Heart left ventricle (tissue), 16 donors: ENCODE measurements around the gene RASSF5. TPM values are rescaled to one million over a fixed set of nuclear protein-coding genes. Genes with fewer than 3 reads are reported as not detected.

ENCODE experiments used
- ATAC-seq, 4 donors: fragments of 200-7000 bp; cut with Tn5 transposase; one replicate each; pipeline ENCODE4 v1.9.1; 2020 to 2022; ENCODE audit warnings: moderate library complexity in 4 of 4, mild to moderate bottlenecking in 3 of 4, moderate number of reproducible peaks in 1 of 4
- DNase-seq, 5 donors: peaks; one replicate each; pipeline ENCODE4 v3.0.0-alpha.2; 2020
- H3K27ac ChIP-seq, 12 donors: fragments of 200-600 bp; sonication (generic) in 4 of 12; one replicate each; pipeline versions ENCODE4 v1.5.0 to v1.8.0; 2016 to 2022; ENCODE audit warnings: mild to moderate bottlenecking in 2 of 12
- H3K27me3 ChIP-seq, 9 donors: fragments of 200-600 bp; sonication (generic) in 2 of 9; one replicate each; pipeline versions ENCODE4 v1.5.1 to v1.8.0; 2016 to 2022; ENCODE audit warnings: mild to moderate bottlenecking in 3 of 9
- H3K36me3 ChIP-seq, 9 donors: fragments of 200-600 bp; sonication (generic) in 2 of 9; one replicate each; pipeline versions ENCODE4 v1.5.0 to v1.8.0; 2018 to 2022; ENCODE audit warnings: mild to moderate bottlenecking in 2 of 9
- H3K4me1 ChIP-seq, 12 donors: fragments of 200-600 bp; sonication (generic) in 4 of 12; one replicate each; pipeline versions ENCODE4 v1.5.0 to v1.8.0; 2016 to 2022; ENCODE audit warnings: mild to moderate bottlenecking in 3 of 12
- H3K4me3 ChIP-seq, 12 donors: fragments of 200-600 bp; sonication (generic) in 4 of 12; one replicate each; pipeline versions ENCODE4 v1.5.0 to v1.8.0; 2017 to 2022; ENCODE audit warnings: mild to moderate bottlenecking in 9 of 12, moderate library complexity in 4 of 12
- H3K9me3 ChIP-seq, 12 donors: fragments of 200-600 bp; sonication (generic) in 4 of 12; one replicate each; pipeline versions ENCODE4 v1.5.0 to v1.8.0; 2016 to 2022; ENCODE audit warnings: mild to moderate bottlenecking in 1 of 12
- POLR2A ChIP-seq, 2 donors: fragments of 450-650 bp; IDR thresholded peaks; one replicate each; pipeline ENCODE4 v1.6.1; 2017; ENCODE audit warnings: antibody characterized with exemption in 2 of 2, mild to moderate bottlenecking in 2 of 2, moderate library complexity in 2 of 2
- WGBS, 4 donors: extraction: QIAGEN DNeasy Blood & Tissue Kit in 2 of 4; methylation state at CpG; one replicate each; pipeline versions ENCODE4 v1.1.5 to v1.1.7; 2013 to 2018; 5-methylcytosine and 5-hydroxymethylcytosine counted together
- intact Hi-C, 10 donors: fragments of 100-400 bp; cut with DNase I; formaldehyde crosslinking; loops; one replicate each; pipeline versions ENCODE4 v1.11.1 to v1.14.2; 2022
- polyA plus RNA-seq, 2 donors: library from polyadenylated mRNA; stranded (reverse); fragments of 200-250 nt; gene quantifications; one replicate each; pipeline ENCODE4 v1.2.3, GENCODE V29; 2013
- total RNA-seq, 9 donors: library from RNA; depleted of rRNA in 2 of 9; stranded (reverse); fragments of >200 nt in 2 of 9; fragmentation: NEBNext Ultra II Directional in 3 of 9; extraction: Animal tissue kit (Norgen Biotek cat#: 25700) in 3 of 9; gene quantifications; one replicate each; pipeline versions ENCODE4 v1.1.0 to v1.2.4, GENCODE V29; 2016 to 2023
- TF ChIP-seq, protein P1 (sequence below), 12 donors: fragments of 200-600 bp; sonication (generic) in 4 of 12; IDR thresholded peaks; one replicate each; pipeline versions ENCODE4 v1.5.0 to v1.8.0; 2018 to 2022; ENCODE audit warnings: antibody characterized with exemption in 12 of 12, mild to moderate bottlenecking in 5 of 12
- donor health status: ischemic (EF 13 %, LVEDD 7.1; RV severe dilation, severe dysfunction).
- donor health status: healthy with polysubstance abuse.
- donor health status: DM: no; HTN: yes; CAD: no.
- donor health status: DM: no; HTN: no; CAD: no.
- donor health status: ischemic (EF 25% LVEDD 6.9; RV normal size, moderate dysfunction).
- donor health status: ischemic (EF 25% LVEDD 5.7; RV mildly dilated, moderate dysfunction).
- donor health status: healthy.
- donor health status: DM: yes; HTN: yes; CAD: no.
- donor health status: ischemic (EF 35%, LVEDD 5.7; RV mildly dilated, moderate dysfunction).
- donor health status: nonischemic (EF 11% LVEDD 7.7; RV severe dilation, severe dysfunction).
- donor health status: DM: yes; HTN: yes; CAD: no.
- donor health status: PGD.
- donor health status: ischemic (EF 29% LVEDD 5.4; RV normal size, mild dysfunction).
- donor health status: nonischemic (EF 23%, LVEDD 6.1; RV moderate dilation, normal function).

The RASSF5 gene
- total and polyA plus RNA-seq, 11 donors = 1.3 to 27.4 (median 5.6) TPM

DNA sequence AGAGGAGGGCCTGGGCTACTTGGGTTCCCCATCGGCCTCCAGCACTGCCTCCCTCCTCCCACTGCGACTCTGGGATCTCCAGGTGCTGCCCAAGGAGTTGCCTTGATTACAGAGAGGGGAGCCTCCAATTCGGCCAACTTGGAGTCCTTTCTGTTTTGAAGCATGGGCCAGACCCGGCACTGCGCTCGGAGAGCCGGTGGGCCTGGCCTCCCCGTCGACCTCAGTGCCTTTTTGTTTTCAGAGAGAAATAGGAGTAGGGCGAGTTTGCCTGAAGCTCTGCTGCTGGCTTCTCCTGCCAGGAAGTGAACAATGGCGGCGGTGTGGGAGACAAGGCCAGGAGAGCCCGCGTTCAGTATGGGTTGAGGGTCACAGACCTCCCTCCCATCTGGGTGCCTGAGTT lies 80.6 kb downstream of the RASSF5 start:
- Histone ChIP-seq H3K27me3 (no peaks in the 10 kb centered on the region), H3K9me3 (no peaks in the 10 kb centered on the region), H3K4me1 (peaks cover 0 to 37% (median 3%) of the 10 kb centered on the region in 12 donors), H3K4me3 (no peak overlapping the region), H3K27ac (peak overlapping the region in 2 of 12 donors; percentile 25 to 33), H3K36me3 (peaks cover 0 to 92% (median 78%) of the 10 kb centered on the region in 9 donors)
- intact Hi-C loops = no loop called here
- ATAC-seq (no peak), DNase-seq (no peak)
- TF ChIP-seq POLR2A (IDR thresholded peaks at IDR 0.05) = no peak
- TF ChIP-seq, protein P1, sequence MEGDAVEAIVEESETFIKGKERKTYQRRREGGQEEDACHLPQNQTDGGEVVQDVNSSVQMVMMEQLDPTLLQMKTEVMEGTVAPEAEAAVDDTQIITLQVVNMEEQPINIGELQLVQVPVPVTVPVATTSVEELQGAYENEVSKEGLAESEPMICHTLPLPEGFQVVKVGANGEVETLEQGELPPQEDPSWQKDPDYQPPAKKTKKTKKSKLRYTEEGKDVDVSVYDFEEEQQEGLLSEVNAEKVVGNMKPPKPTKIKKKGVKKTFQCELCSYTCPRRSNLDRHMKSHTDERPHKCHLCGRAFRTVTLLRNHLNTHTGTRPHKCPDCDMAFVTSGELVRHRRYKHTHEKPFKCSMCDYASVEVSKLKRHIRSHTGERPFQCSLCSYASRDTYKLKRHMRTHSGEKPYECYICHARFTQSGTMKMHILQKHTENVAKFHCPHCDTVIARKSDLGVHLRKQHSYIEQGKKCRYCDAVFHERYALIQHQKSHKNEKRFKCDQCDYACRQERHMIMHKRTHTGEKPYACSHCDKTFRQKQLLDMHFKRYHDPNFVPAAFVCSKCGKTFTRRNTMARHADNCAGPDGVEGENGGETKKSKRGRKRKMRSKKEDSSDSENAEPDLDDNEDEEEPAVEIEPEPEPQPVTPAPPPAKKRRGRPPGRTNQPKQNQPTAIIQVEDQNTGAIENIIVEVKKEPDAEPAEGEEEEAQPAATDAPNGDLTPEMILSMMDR (IDR thresholded peaks at IDR 0.05) = no peak
- WGBS, 4 donors = 86 to 88% (median 87%) methylated on average over 9 to 14 of the region's 14 CpGs

DNA sequence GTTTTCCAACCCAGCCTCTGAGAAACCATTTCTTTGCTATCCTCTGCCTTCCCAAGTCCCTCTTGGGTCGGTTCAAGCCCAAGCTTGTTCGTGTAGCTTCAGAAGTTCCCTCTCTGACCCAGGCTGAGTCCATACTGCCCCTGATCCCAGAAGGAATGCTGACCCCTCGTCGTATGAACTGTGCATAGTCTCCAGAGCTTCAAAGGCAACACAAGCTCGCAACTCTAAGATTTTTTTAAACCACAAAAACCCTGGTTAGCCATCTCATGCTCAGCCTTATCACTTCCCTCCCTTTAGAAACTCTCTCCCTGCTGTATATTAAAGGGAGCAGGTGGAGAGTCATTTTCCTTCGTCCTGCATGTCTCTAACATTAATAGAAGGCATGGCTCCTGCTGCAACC lies 81.2 kb downstream of the RASSF5 start:
- H3K27me3 ChIP-seq = no peaks in the 10 kb centered on the region
- WGBS, 4 donors = 74 to 85% (median 79%) methylated on average over 6 of the region's 6 CpGs
- DNase-seq (no peak), ATAC-seq (no peak)
- TF ChIP-seq, protein P1 (IDR thresholded peaks at IDR 0.05) = no peak
- TF ChIP-seq POLR2A (IDR thresholded peaks at IDR 0.05) = no peak
- peaks cover 0 to 96% (median 83%) of the 10 kb centered on the region in 9 donors for H3K36me3 ChIP-seq
- peak overlapping the region in 4 of 12 donors; percentile 25 to 65 (median 44) for H3K27ac ChIP-seq
- H3K4me1 ChIP-seq = peaks cover 0 to 31% (median under 1%) of the 10 kb centered on the region in 12 donors
- intact Hi-C loops = no loop called here
- H3K4me3 ChIP-seq = no peak overlapping the region
- H3K9me3 ChIP-seq = no peaks in the 10 kb centered on the region

DNA sequence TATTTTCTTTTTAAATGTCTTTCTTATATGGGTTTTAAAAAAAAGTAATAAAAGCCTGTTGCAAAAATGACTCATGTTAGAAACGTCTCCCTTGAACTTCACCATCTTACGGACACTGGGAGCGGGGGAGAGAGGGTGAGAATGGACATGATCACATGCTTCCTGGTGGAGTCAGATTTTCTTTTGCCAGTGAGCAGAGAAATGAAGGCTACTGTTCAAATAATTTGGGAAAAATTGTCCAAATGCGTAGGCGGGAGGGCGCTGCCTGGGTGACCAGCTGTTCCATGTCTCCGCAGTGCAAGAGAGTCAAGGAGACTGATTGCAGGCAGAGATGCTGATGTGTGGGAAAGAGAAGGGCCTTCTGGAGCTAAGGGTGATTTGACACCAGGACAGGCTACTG lies 81.9 kb downstream of the RASSF5 start:
- peak overlapping the region in 3 of 12 donors; percentile 43 to 65 (median 55) for H3K27ac ChIP-seq
- DNase-seq = peak in 4 of 5 donors; percentile 34 to 48 (median 38)

DNA sequence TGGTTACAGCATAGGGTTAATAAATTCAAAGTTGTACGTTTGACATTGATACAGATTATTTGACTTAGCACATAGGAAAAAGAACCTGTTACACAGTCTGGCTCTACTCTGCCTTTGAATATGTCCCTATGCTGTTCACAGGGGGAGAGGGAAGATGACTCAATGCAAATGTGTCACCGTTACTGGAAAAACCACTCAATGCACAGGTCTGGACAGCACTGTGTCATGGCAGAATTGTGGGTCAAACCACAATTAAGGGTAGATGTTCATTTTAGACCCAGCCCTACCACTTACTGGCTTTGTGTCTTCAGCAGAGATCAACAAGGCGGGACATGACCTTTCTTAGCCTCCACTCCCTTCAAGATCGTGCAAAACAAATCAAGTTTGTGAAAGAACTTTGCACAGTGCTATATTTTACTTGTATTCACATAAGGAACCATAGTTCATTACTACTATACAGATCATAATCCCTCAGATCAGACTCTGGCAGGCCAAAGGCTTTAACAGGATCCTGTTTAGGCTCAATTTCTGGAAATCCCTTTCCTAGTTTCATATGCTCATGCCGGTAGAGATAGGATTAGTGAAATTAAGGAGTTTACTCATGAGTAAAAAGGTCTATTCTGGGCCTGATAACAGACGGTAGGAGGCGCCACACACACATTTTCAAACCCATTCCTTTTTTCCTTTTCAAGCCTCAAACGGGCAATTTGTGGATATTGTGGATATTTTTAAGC lies 82.9 kb downstream of the RASSF5 start:
- ATAC-seq (no peak), DNase-seq (no peak)
- Histone ChIP-seq H3K27ac (peak overlapping the region in 1 of 12 donors; percentile 43), H3K36me3 (peaks cover 1 to 98% (median 90%) of the 10 kb centered on the region in 9 donors), H3K9me3 (no peaks in the 10 kb centered on the region), H3K4me1 (peaks cover 0 to 30% (median 0%) of the 10 kb centered on the region in 12 donors), H3K27me3 (no peaks in the 10 kb centered on the region), H3K4me3 (no peak overlapping the region)
- WGBS, 4 donors = 66 to 72% (median 68%) methylated on average over 8 of the region's 8 CpGs
- intact Hi-C loops = no loop called here
- TF ChIP-seq, protein P1 (IDR thresholded peaks at IDR 0.05) = peak in 5 of 12 donors; percentile 17 to 33 (median 28)
- no peak for TF ChIP-seq POLR2A (IDR thresholded peaks at IDR 0.05)

More for the DNA sequence above, 81.9 kb downstream of the RASSF5 start:
- peaks cover 0 to 30% (median 0%) of the 10 kb centered on the region in 12 donors for H3K4me1 ChIP-seq
- ATAC-seq = peak in 3 of 4 donors; percentile 67 to 81 (median 73)
- intact Hi-C loops = no loop called here
- TF ChIP-seq POLR2A (IDR thresholded peaks at IDR 0.05) = no peak
- TF ChIP-seq, protein P1 (IDR thresholded peaks at IDR 0.05) = no peak
- no peaks in the 10 kb centered on the region for H3K9me3 ChIP-seq
- no peak overlapping the region for H3K4me3 ChIP-seq
- WGBS, 4 donors = 68 to 74% (median 71%) methylated on average over 7 of the region's 7 CpGs
- peaks cover 0 to 98% (median 90%) of the 10 kb centered on the region in 9 donors for H3K36me3 ChIP-seq
- H3K27me3 ChIP-seq = no peaks in the 10 kb centered on the region
